Measurements from ENCODE around the gene NRCAM.

DNA sequence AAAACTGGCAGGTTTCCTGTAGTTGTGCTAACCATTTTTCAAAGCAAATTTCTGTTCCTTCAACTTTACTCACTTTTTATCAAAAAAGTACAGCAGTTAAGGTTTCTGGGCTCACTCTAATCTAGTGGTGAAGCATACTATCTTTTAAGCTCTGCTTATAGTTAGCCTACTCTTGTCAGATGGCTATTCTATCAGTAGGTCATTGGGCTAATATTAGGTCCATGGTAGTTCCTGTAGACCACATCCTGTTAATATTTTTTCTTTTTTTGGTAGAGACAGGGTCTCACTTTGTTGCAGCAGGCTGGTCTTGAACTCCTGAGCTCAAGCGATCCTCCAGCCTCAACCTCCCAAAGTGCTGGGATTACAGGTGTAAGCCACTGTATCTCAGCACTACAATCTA is 27.9 kb upstream of the NRCAM start:
- TF ChIP-seq, protein P1, sequence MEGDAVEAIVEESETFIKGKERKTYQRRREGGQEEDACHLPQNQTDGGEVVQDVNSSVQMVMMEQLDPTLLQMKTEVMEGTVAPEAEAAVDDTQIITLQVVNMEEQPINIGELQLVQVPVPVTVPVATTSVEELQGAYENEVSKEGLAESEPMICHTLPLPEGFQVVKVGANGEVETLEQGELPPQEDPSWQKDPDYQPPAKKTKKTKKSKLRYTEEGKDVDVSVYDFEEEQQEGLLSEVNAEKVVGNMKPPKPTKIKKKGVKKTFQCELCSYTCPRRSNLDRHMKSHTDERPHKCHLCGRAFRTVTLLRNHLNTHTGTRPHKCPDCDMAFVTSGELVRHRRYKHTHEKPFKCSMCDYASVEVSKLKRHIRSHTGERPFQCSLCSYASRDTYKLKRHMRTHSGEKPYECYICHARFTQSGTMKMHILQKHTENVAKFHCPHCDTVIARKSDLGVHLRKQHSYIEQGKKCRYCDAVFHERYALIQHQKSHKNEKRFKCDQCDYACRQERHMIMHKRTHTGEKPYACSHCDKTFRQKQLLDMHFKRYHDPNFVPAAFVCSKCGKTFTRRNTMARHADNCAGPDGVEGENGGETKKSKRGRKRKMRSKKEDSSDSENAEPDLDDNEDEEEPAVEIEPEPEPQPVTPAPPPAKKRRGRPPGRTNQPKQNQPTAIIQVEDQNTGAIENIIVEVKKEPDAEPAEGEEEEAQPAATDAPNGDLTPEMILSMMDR (IDR thresholded peaks at IDR 0.05; ENCODE audit: low read length) = no peak
- TF ChIP-seq EZH2phosphoT487 (IDR thresholded peaks at IDR 0.05; ENCODE audit: low read length) = no peak

All from MM.1S (cell line).